Dermis microvascular lymphatic vessel endothelial cell (primary cell): ENCODE measurements around the gene TMEM31. TPM values are rescaled to one million over a fixed set of nuclear protein-coding genes. Genes with fewer than 3 reads are reported as not detected.
A peak's percentile ranks its signal among the peaks of the same experiment; 100 is the strongest.
"Not testable (repeated sequence)": the region's sequence is repeated elsewhere in the genome, so short reads cannot be mapped to it uniquely, and the experiment has no call there.

ENCODE experiments used
- DNase-seq, 2 donors: peaks; one replicate each; pipeline versions ENCODE4 v3.0.0 to v3.0.0-alpha.2; 2010; ENCODE audit warnings: low read depth in 2 of 2
- total RNA-seq: library from RNA; depleted of rRNA; stranded (reverse); fragments of >200 nt; gene quantifications from 2 replicates; pipeline ENCODE4 v1.2.1, GENCODE V29; 2014

TMEM31 gene
- total RNA-seq, 1 donor from 2014 or later: not detected

GRCh38 chrX:103722505-103722904, 11.8 kb downstream of the TMEM31 start:
- DNase-seq: no peak

GRCh38 chrX:103726477-103726876, 15.8 kb downstream of the TMEM31 start:
- DNase-seq: no peak

GRCh38 chrX:103727115-103727514, 16.4 kb downstream of the TMEM31 start:
- DNase-seq: no peak

- DNase-seq: no peak
Observed at GRCh38 chrX:103729015-103729414, 18.3 kb downstream of the TMEM31 start.

GRCh38 chrX:103730147-103730795, 19.6 kb downstream of the TMEM31 start:
- peak in 1 of 2 donors; percentile 40 for DNase-seq

GRCh38 chrX:103730796-103731493, 20.2 kb downstream of the TMEM31 start:
- peak; percentile 89 to 91 for DNase-seq

GRCh38 chrX:103733017-103733416, 22.3 kb downstream of the TMEM31 start:
- no peak for DNase-seq

- DNase-seq: peak in 1 of 2 donors; percentile 17
Observed at GRCh38 chrX:103734125-103734760, 23.5 kb downstream of the TMEM31 start.

GRCh38 chrX:103737696-103738095, 27.0 kb downstream of the TMEM31 start:
- DNase-seq: no peak

- no peak for DNase-seq
Observed at GRCh38 chrX:103739421-103739820, 28.7 kb downstream of the TMEM31 start.

GRCh38 chrX:103741879-103742278, 31.2 kb downstream of the TMEM31 start:
- no peak for DNase-seq

GRCh38 chrX:103742339-103742738, 31.6 kb downstream of the TMEM31 start:
- DNase-seq: no peak

GRCh38 chrX:103747163-103747562, 36.5 kb downstream of the TMEM31 start:
- no peak for DNase-seq

GRCh38 chrX:103754401-103754800, 43.7 kb downstream of the TMEM31 start:
- DNase-seq: no peak

- DNase-seq: no peak
Observed at GRCh38 chrX:103756736-103757135, 46.0 kb downstream of the TMEM31 start.

GRCh38 chrX:103758555-103758954, 47.8 kb downstream of the TMEM31 start:
- no peak for DNase-seq

GRCh38 chrX:103763541-103763940, 52.8 kb downstream of the TMEM31 start:
- not testable (repeated sequence) for DNase-seq

Other genes with a start within 250 kb of the TMEM31 start
- 0.13 TPM in 1 of 2 replicates, not detected in the other for gene RAB40A, start 191.4 kb upstream of the TMEM31 start, total RNA-seq
- gene TCEAL4, start 125.4 kb upstream of the TMEM31 start, total RNA-seq: 21.8 and 24.5 TPM in 2 replicates
- gene TCEAL3, start 102.9 kb upstream of the TMEM31 start, total RNA-seq: 4.6 and 4.7 TPM in 2 replicates
- gene TCEAL1, start 81.9 kb upstream of the TMEM31 start, total RNA-seq: 14.5 and 15.0 TPM in 2 replicates
- 387 and 448 TPM in 2 replicates for gene MORF4L2, start 24.2 kb upstream of the TMEM31 start, total RNA-seq
- 0.13 and 1.0 TPM in 2 replicates for gene PLP1, start 65.9 kb downstream of the TMEM31 start, total RNA-seq
- 0.39 and 1.0 TPM in 2 replicates for gene RAB9B, start 121.3 kb downstream of the TMEM31 start, total RNA-seq